Ovary (tissue), 9 donors: Measurements from ENCODE around the gene TCERG1L. TPM values are rescaled to one million over a fixed set of nuclear protein-coding genes. Genes with fewer than 3 reads are reported as not detected.

Experiments
- DNase-seq, 5 donors: peaks; one replicate each; pipeline ENCODE4 v3.0.0-alpha.2; 2019 to 2020
- H3K27ac ChIP-seq, 2 donors: fragments of 200-600 bp; one replicate each; pipeline versions ENCODE4 v1.5.1 to v1.8.0; 2019 to 2022
- H3K27me3 ChIP-seq: fragments of 200-600 bp; one replicate; pipeline ENCODE4 v1.8.0; 2022
- H3K36me3 ChIP-seq: fragments of 200-600 bp; sonication (generic); one replicate; pipeline ENCODE4 v1.5.1; 2019
- H3K4me1 ChIP-seq: one replicate; pipeline ENCODE4 v1.8.1; 2013; ENCODE audit warnings: mild to moderate bottlenecking, moderate library complexity; ENCODE audit not compliant: insufficient read depth
- H3K4me3 ChIP-seq: fragments of 200-600 bp; sonication (generic); one replicate; pipeline ENCODE4 v1.5.1; 2017
- H3K9me3 ChIP-seq, 2 donors: fragments of 200-600 bp in 1 of 2; sonication (generic) in 1 of 2; one replicate each; pipeline versions ENCODE4 v1.5.1 to v1.8.1; 2013 to 2019; ENCODE audit warnings: mild to moderate bottlenecking in 1 of 2, moderate library complexity in 1 of 2
- EP300 ChIP-seq: sonication (generic); formaldehyde crosslinking; IDR thresholded peaks from one replicate; pipeline ENCODE4 v1.6.1; 2017; ENCODE audit warnings: antibody characterized with exemption
- POLR2A ChIP-seq: fragments of 450-650 bp; IDR thresholded peaks from one replicate; pipeline ENCODE4 v1.6.1; 2017; ENCODE audit warnings: antibody characterized with exemption, mild to moderate bottlenecking, moderate library complexity
- WGBS, 3 donors: extraction: QIAGEN DNeasy Blood & Tissue Kit in 1 of 3; methylation state at CpG; one replicate each; pipeline versions ENCODE4 v1.1.5 to v1.1.7; 2013 to 2017; 5-methylcytosine and 5-hydroxymethylcytosine counted together
- intact Hi-C, 4 donors: fragments of 100-400 bp; cut with DNase I; formaldehyde crosslinking; loops; one replicate each; pipeline versions ENCODE4 v1.11.0 to v1.15.1; 2022 to 2023
- polyA plus RNA-seq, 2 donors: library from polyadenylated mRNA; stranded (reverse); fragments of 200-250 nt in 1 of 2; fragments of 350-450 nt in 1 of 2; fragmentation: Illumina TruSeq in 1 of 2; extraction: RNeasy Lipid Tissue Mini Kit (QIAGEN cat#74804) in 1 of 2; gene quantifications; one replicate each; pipeline ENCODE4 v1.2.3, GENCODE V29; 2013 to 2014
- total RNA-seq, 7 donors: library from RNA; depleted of rRNA in 2 of 7; stranded (reverse); fragments of >200 nt in 2 of 7; fragmentation: NEBNext Ultra II Directional in 3 of 7; extraction: Animal tissue kit (Norgen Biotek cat#: 25700) in 3 of 7; gene quantifications; one replicate each; pipeline versions ENCODE4 v1.1.0 to v1.2.4, GENCODE V29; 2016 to 2023
- TF ChIP-seq, protein P1 (sequence below), 3 donors: fragments of 450-650 bp in 2 of 3; fragments of 200-600 bp in 1 of 3; IDR thresholded peaks; one replicate each; pipeline versions ENCODE4 v1.5.1 to v1.8.0; 2016 to 2022; ENCODE audit warnings: antibody characterized with exemption in 3 of 3, mild to moderate bottlenecking in 1 of 3
- donor health status: DM: no; HTN: no; CAD: no; lungs with moderate emphysema.
- donor health status: DM: no; HTN: no; CAD: no.
- donor health status: Bipolar disorder and iron deficiency.
- donor health status: DM: yes; HTN: yes; CAD: no.
- donor health status: DM: no; HTN: no; CAD: no.
- donor health status: DM: yes; HTN: yes; CAD: no.

Gene TCERG1L
- total and polyA plus RNA-seq, 9 donors: 1.1 to 8.0 (median 1.8) TPM

- no peak for DNase-seq
- TF ChIP-seq POLR2A (no peak), EP300 (no peak)
- TF ChIP-seq, protein P1, sequence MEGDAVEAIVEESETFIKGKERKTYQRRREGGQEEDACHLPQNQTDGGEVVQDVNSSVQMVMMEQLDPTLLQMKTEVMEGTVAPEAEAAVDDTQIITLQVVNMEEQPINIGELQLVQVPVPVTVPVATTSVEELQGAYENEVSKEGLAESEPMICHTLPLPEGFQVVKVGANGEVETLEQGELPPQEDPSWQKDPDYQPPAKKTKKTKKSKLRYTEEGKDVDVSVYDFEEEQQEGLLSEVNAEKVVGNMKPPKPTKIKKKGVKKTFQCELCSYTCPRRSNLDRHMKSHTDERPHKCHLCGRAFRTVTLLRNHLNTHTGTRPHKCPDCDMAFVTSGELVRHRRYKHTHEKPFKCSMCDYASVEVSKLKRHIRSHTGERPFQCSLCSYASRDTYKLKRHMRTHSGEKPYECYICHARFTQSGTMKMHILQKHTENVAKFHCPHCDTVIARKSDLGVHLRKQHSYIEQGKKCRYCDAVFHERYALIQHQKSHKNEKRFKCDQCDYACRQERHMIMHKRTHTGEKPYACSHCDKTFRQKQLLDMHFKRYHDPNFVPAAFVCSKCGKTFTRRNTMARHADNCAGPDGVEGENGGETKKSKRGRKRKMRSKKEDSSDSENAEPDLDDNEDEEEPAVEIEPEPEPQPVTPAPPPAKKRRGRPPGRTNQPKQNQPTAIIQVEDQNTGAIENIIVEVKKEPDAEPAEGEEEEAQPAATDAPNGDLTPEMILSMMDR (IDR thresholded peaks at IDR 0.05): no peak
- Histone ChIP-seq H3K4me3 (no peak overlapping the region), H3K36me3 (no peaks in the 10 kb centered on the region), H3K9me3 (no peaks in the 10 kb centered on the region), H3K27me3 (no peaks in the 10 kb centered on the region), H3K27ac (no peak overlapping the region), H3K4me1 (no peaks in the 10 kb centered on the region)
- intact Hi-C loops: no loop called here
- 91 to 93% (median 93%) methylated on average over 6 of the region's 6 CpGs for WGBS, 3 donors
Measured at GRCh38 chr10:131059881-131060280, 251.6 kb downstream of the TCERG1L start.

GRCh38 chr10:131058799-131059198, 252.7 kb downstream of the TCERG1L start:
- TF ChIP-seq POLR2A (no peak), EP300 (no peak)
- TF ChIP-seq, protein P1 (IDR thresholded peaks at IDR 0.05): no peak
- intact Hi-C loops: no loop called here
- Histone ChIP-seq H3K9me3 (no peaks in the 10 kb centered on the region), H3K36me3 (no peaks in the 10 kb centered on the region), H3K27me3 (no peaks in the 10 kb centered on the region), H3K27ac (no peak overlapping the region), H3K4me3 (no peak overlapping the region), H3K4me1 (no peaks in the 10 kb centered on the region)
- WGBS, 3 donors: 90 to 99% (median 91%) methylated on average over 3 of the region's 3 CpGs
- DNase-seq: no peak

DNA sequence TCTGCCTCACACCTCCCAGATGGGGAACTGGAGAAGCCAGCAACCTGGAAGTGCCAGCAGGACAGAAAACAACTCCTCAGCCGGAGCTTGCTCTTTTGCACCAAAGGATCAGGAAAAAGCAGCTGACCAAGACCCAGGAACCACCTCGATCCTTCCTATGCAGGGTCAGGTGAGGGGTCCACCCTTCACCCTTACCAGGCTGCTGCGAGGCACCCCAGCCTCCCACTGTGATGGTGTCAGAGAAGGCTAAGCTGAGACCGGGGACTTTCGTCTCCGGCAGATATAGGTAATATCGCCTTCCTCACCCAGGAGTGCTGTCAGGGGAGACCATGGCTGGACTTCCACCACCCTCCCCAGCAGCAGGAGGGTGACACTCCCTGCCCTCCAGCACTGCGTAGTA, 254.7 kb downstream of the TCERG1L start:
- Histone ChIP-seq H3K9me3 (no peaks in the 10 kb centered on the region), H3K4me3 (no peak overlapping the region), H3K4me1 (no peaks in the 10 kb centered on the region), H3K27me3 (no peaks in the 10 kb centered on the region), H3K36me3 (no peaks in the 10 kb centered on the region), H3K27ac (no peak overlapping the region)
- 85 to 89% (median 87%) methylated on average over 8 of the region's 8 CpGs for WGBS, 3 donors
- DNase-seq: no peak
- intact Hi-C loops: no loop called here
- TF ChIP-seq, protein P1 (IDR thresholded peaks at IDR 0.05): no peak
- TF ChIP-seq POLR2A (no peak), EP300 (no peak)

DNA sequence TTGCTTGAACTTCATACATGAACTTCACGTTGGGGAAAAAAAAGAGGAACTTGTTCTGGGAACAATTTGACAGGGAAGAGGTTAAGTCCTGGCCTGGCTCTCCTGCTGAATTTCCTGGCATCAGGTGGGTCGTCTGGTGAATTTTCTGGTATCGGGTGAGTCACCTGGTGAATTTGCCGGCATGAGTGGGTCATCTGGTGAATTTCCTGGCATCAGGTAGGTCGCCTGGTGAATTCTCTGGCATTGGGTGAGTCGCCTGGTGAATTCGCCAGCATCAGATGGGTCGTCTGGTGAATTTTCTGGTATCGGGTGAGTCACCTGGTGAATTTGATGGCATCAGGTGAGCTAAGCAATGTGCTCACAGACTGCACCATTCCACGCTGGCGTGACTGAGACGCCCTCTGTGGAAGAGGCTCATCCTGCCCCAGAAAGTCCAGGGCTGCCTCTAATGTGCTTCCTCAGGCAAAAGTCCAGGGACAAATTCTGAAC, 255.4 kb downstream of the TCERG1L start:
- intact Hi-C loops: no loop called here
- Histone ChIP-seq H3K27me3 (no peaks in the 10 kb centered on the region), H3K27ac (no peak overlapping the region), H3K4me1 (no peaks in the 10 kb centered on the region), H3K36me3 (no peaks in the 10 kb centered on the region), H3K4me3 (no peak overlapping the region), H3K9me3 (no peaks in the 10 kb centered on the region)
- no peak for TF ChIP-seq EP300
- TF ChIP-seq, protein P1 (IDR thresholded peaks at IDR 0.05): no peak
- no peak for TF ChIP-seq POLR2A
- no peak for DNase-seq
- 77 to 83% (median 79%) methylated on average over 12 of the region's 12 CpGs for WGBS, 3 donors
